ENCODE results near the gene SORBS2.

SORBS2 gene

GRCh38 chr4:185735866-185736400, 76.1 kb downstream of the SORBS2 start:
- H3K4me2 ChIP-seq (ENCODE audit: insufficient read depth, low read length), result no peak overlapping the region
- no peak overlapping the region for H3K4me3 ChIP-seq (ENCODE audit: low read depth in 1 of 2, low read length in 2 of 2)
- H3K27ac ChIP-seq (ENCODE audit: low read length), result no peak overlapping the region
- TF ChIP-seq, protein P1, sequence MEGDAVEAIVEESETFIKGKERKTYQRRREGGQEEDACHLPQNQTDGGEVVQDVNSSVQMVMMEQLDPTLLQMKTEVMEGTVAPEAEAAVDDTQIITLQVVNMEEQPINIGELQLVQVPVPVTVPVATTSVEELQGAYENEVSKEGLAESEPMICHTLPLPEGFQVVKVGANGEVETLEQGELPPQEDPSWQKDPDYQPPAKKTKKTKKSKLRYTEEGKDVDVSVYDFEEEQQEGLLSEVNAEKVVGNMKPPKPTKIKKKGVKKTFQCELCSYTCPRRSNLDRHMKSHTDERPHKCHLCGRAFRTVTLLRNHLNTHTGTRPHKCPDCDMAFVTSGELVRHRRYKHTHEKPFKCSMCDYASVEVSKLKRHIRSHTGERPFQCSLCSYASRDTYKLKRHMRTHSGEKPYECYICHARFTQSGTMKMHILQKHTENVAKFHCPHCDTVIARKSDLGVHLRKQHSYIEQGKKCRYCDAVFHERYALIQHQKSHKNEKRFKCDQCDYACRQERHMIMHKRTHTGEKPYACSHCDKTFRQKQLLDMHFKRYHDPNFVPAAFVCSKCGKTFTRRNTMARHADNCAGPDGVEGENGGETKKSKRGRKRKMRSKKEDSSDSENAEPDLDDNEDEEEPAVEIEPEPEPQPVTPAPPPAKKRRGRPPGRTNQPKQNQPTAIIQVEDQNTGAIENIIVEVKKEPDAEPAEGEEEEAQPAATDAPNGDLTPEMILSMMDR (IDR thresholded peaks at IDR 0.05; ENCODE audit: borderline replicate concordance, extremely low read depth, low read length, poor library complexity, severe bottlenecking), result no peak
- no peak for TF ChIP-seq EZH2 (IDR thresholded peaks at IDR 0.05; ENCODE audit: borderline replicate concordance, low read depth, low read length, severe bottlenecking)
- H3K79me2 ChIP-seq (ENCODE audit: insufficient read depth, low read length), result no peaks in the 10 kb centered on the region
- H3K4me1 ChIP-seq (ENCODE audit: insufficient read depth, low read length), result no peaks in the 10 kb centered on the region
- H3K9me3 ChIP-seq (ENCODE audit: insufficient read depth, low read length, severe bottlenecking), result no peaks in the 10 kb centered on the region
- H4K20me1 ChIP-seq (ENCODE audit: insufficient read depth, low read length), result no peaks in the 10 kb centered on the region
- no peak overlapping the region for H2AFZ ChIP-seq (ENCODE audit: low read depth, low read length)
- no peaks in the 10 kb centered on the region for H3K36me3 ChIP-seq (ENCODE audit: insufficient read depth, low read length)
- DNase-seq (no peak), ATAC-seq (ENCODE audit: insufficient read depth, low read depth) (no peak)
- H3K27me3 ChIP-seq (ENCODE audit: insufficient read depth, low read length, poor library complexity), result no peaks in the 10 kb centered on the region
- H3K9ac ChIP-seq (ENCODE audit: low read depth, low read length), result no peak overlapping the region

GRCh38 chr4:185734930-185735329, 77.1 kb downstream of the SORBS2 start:
- no peaks in the 10 kb centered on the region for H3K27me3 ChIP-seq (ENCODE audit: insufficient read depth, low read length, poor library complexity)
- DNase-seq, result no peak
- H3K4me1 ChIP-seq (ENCODE audit: insufficient read depth, low read length), result no peaks in the 10 kb centered on the region
- H3K9ac ChIP-seq (ENCODE audit: low read depth, low read length), result no peak overlapping the region
- no peaks in the 10 kb centered on the region for H3K36me3 ChIP-seq (ENCODE audit: insufficient read depth, low read length)
- no peak overlapping the region for H3K4me3 ChIP-seq (ENCODE audit: low read depth in 1 of 2, low read length in 2 of 2)
- H2AFZ ChIP-seq (ENCODE audit: low read depth, low read length), result no peak overlapping the region
- no peak overlapping the region for H3K27ac ChIP-seq (ENCODE audit: low read length)
- TF ChIP-seq, protein P1 (IDR thresholded peaks at IDR 0.05; ENCODE audit: borderline replicate concordance, extremely low read depth, low read length, poor library complexity, severe bottlenecking), result no peak
- no peak for TF ChIP-seq EZH2 (IDR thresholded peaks at IDR 0.05; ENCODE audit: borderline replicate concordance, low read depth, low read length, severe bottlenecking)
- no peaks in the 10 kb centered on the region for H3K79me2 ChIP-seq (ENCODE audit: insufficient read depth, low read length)
- no peak overlapping the region for H3K4me2 ChIP-seq (ENCODE audit: insufficient read depth, low read length)
- no peak for ATAC-seq (ENCODE audit: insufficient read depth, low read depth)
- no peaks in the 10 kb centered on the region for H3K9me3 ChIP-seq (ENCODE audit: insufficient read depth, low read length, severe bottlenecking)
- H4K20me1 ChIP-seq (ENCODE audit: insufficient read depth, low read length), result no peaks in the 10 kb centered on the region

GRCh38 chr4:185734214-185734613, 77.8 kb downstream of the SORBS2 start:
- H2AFZ ChIP-seq (ENCODE audit: low read depth, low read length), result no peak overlapping the region
- H3K36me3 ChIP-seq (ENCODE audit: insufficient read depth, low read length), result no peaks in the 10 kb centered on the region
- no peaks in the 10 kb centered on the region for H3K27me3 ChIP-seq (ENCODE audit: insufficient read depth, low read length, poor library complexity)
- no peaks in the 10 kb centered on the region for H3K9me3 ChIP-seq (ENCODE audit: insufficient read depth, low read length, severe bottlenecking)
- no peak overlapping the region for H3K27ac ChIP-seq (ENCODE audit: low read length)
- H3K9ac ChIP-seq (ENCODE audit: low read depth, low read length), result no peak overlapping the region
- H4K20me1 ChIP-seq (ENCODE audit: insufficient read depth, low read length), result no peaks in the 10 kb centered on the region
- H3K4me2 ChIP-seq (ENCODE audit: insufficient read depth, low read length), result no peak overlapping the region
- no peaks in the 10 kb centered on the region for H3K4me1 ChIP-seq (ENCODE audit: insufficient read depth, low read length)
- no peaks in the 10 kb centered on the region for H3K79me2 ChIP-seq (ENCODE audit: insufficient read depth, low read length)
- no peak for DNase-seq
- no peak for ATAC-seq (ENCODE audit: insufficient read depth, low read depth)
- TF ChIP-seq EZH2 (IDR thresholded peaks at IDR 0.05; ENCODE audit: borderline replicate concordance, low read depth, low read length, severe bottlenecking), result no peak
- H3K4me3 ChIP-seq (ENCODE audit: low read depth in 1 of 2, low read length in 2 of 2), result no peak overlapping the region

DNA sequence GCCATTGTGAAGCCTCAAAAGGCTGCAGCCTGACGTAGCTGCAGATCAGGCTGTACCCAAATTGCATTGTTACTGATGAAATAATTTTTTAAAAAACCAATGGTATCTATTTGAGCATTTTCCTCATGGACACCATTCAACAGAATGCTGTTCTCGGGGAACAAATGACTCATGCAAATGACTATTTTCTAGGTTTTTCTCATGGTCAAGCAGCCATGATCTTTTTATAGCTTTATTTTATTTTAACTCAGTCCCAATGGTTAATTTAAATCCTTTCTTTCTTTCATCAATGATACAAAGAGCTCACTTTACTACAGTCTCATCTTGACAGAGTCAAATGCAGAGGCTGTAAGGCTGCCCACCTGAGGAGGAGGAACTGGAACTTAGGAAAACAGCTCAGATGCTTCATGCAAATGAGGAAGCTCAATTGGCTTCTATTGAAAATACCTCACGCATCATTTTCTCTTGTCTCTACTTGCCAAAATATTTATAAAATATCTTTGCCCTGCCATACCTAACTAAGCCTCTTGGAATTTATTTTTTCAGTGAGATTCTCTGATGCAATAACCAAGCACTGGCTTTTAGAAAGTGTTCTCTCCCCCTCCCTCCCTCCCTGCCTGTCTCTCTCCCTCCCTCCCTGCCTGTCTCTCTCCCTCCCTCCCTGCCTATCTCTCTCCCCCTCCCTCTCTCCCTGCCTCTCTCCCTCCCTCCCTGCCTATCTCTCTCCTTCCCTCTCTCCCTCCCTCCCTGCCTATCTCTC, 81.0 kb downstream of the SORBS2 start:
- Histone ChIP-seq H3K27me3 (ENCODE audit: insufficient read depth, low read length, poor library complexity) (no peaks in the 10 kb centered on the region), H3K9me3 (ENCODE audit: insufficient read depth, low read length, severe bottlenecking) (no peaks in the 10 kb centered on the region), H3K4me2 (ENCODE audit: insufficient read depth, low read length) (no peak overlapping the region), H3K79me2 (ENCODE audit: insufficient read depth, low read length) (no peaks in the 10 kb centered on the region), H2AFZ (ENCODE audit: low read depth, low read length) (no peak overlapping the region), H3K27ac (ENCODE audit: low read length) (no peak overlapping the region), H3K4me1 (ENCODE audit: insufficient read depth, low read length) (no peaks in the 10 kb centered on the region), H3K9ac (ENCODE audit: low read depth, low read length) (no peak overlapping the region), H3K4me3 (ENCODE audit: low read depth in 1 of 2, low read length in 2 of 2) (no peak overlapping the region), H4K20me1 (ENCODE audit: insufficient read depth, low read length) (no peaks in the 10 kb centered on the region), H3K36me3 (ENCODE audit: insufficient read depth, low read length) (no peaks in the 10 kb centered on the region)
- TF ChIP-seq, protein P1 (IDR thresholded peaks at IDR 0.05; ENCODE audit: borderline replicate concordance, extremely low read depth, low read length, poor library complexity, severe bottlenecking), result no peak
- no peak for ATAC-seq (ENCODE audit: insufficient read depth, low read depth)
- no peak for DNase-seq

All from DND-41 (cell line).